ENCODE data around the gene DERA. TPM values are rescaled to one million over a fixed set of nuclear protein-coding genes. Genes with fewer than 3 reads are reported as not detected.

Gene DERA
- total and polyA plus RNA-seq, 11 donors, result 19.0 to 44.3 (median 23.8) TPM

- DNase-seq, result no peak
- no peak overlapping the region for H3K4me3 ChIP-seq
- peaks cover 0 to 20% (median 0%) of the 10 kb centered on the region in 12 donors for H3K9me3 ChIP-seq
- TF ChIP-seq, protein P1, sequence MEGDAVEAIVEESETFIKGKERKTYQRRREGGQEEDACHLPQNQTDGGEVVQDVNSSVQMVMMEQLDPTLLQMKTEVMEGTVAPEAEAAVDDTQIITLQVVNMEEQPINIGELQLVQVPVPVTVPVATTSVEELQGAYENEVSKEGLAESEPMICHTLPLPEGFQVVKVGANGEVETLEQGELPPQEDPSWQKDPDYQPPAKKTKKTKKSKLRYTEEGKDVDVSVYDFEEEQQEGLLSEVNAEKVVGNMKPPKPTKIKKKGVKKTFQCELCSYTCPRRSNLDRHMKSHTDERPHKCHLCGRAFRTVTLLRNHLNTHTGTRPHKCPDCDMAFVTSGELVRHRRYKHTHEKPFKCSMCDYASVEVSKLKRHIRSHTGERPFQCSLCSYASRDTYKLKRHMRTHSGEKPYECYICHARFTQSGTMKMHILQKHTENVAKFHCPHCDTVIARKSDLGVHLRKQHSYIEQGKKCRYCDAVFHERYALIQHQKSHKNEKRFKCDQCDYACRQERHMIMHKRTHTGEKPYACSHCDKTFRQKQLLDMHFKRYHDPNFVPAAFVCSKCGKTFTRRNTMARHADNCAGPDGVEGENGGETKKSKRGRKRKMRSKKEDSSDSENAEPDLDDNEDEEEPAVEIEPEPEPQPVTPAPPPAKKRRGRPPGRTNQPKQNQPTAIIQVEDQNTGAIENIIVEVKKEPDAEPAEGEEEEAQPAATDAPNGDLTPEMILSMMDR (IDR thresholded peaks at IDR 0.05), result no peak
- no peak for TF ChIP-seq POLR2A (IDR thresholded peaks at IDR 0.05)
- H3K4me1 ChIP-seq, result peaks cover 0 to 14% (median 7%) of the 10 kb centered on the region in 12 donors
- H3K27ac ChIP-seq, result no peak overlapping the region
- no peak for ATAC-seq
- H3K27me3 ChIP-seq, result no peaks in the 10 kb centered on the region
- H3K36me3 ChIP-seq, result peaks cover 0 to 9% (median 0%) of the 10 kb centered on the region in 9 donors
- whole genome bisulfite sequencing, 4 donors, result 91 to 99% (median 96%) methylated on average over 3 of the region's 3 CpGs
- intact Hi-C loops (cut with DNase I), result no loop called here
Measured at GRCh38 chr12:16016748-16017147, 105.6 kb downstream of the DERA start.

DNA sequence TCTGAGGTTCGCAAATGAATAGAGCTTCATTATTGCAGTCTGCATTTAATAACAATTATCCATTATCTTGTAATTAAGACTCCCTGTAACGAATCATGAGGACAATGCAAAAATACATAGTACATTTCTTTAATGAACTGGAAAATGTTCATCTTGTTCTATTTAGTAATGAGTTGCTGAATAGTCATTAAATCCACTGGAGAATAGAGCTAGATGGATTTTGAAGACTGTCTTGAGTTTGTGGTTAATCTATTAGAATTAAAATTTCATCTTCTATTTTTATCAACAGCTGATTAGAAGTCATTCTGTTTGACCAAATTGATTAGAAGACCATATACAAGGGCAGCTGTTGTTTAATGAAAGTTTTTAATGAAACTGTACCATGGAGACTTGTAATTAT, 107.2 kb downstream of the DERA start:
- H3K4me3 ChIP-seq, result no peak overlapping the region
- H3K9me3 ChIP-seq, result peaks cover 0 to 24% (median 0%) of the 10 kb centered on the region in 12 donors
- intact Hi-C loops (cut with DNase I), result no loop called here
- no peak overlapping the region for H3K27ac ChIP-seq
- no peak for DNase-seq
- H3K27me3 ChIP-seq, result no peaks in the 10 kb centered on the region
- WGBS, 4 donors, result 95 to 98% (median 97%) methylated on average over 2 of the region's 2 CpGs
- no peaks in the 10 kb centered on the region for H3K4me1 ChIP-seq
- H3K36me3 ChIP-seq, result peaks cover 0 to 9% (median 0%) of the 10 kb centered on the region in 9 donors
- TF ChIP-seq, protein P1 (IDR thresholded peaks at IDR 0.05), result no peak
- no peak for TF ChIP-seq POLR2A (IDR thresholded peaks at IDR 0.05)
- ATAC-seq, result no peak

DNA sequence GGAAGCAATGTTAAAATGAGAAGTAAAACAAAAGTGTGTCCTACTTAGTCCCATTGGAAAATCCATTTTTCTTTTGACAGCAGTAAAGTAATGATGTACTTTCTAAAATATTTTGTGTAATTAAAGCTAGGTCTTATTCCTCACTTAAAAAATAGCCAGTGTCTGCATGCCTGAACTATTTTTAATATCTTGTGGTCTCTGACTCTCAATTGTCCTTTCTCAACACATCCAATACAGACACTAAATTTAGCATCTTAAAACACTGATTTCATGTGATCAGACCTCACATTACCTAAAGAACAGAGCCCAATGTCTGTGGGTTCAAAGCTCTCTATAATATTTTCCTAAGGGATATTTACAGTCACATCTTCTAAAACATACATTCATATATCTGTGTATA, 108.0 kb downstream of the DERA start:
- no peak overlapping the region for H3K4me3 ChIP-seq
- no peaks in the 10 kb centered on the region for H3K27me3 ChIP-seq
- no peak for ATAC-seq
- no peaks in the 10 kb centered on the region for H3K4me1 ChIP-seq
- TF ChIP-seq, protein P1 (IDR thresholded peaks at IDR 0.05), result no peak
- TF ChIP-seq POLR2A (IDR thresholded peaks at IDR 0.05), result no peak
- no peak for DNase-seq
- intact Hi-C loops (cut with DNase I), result no loop called here
- H3K27ac ChIP-seq, result no peak overlapping the region
- peaks cover 0 to 7% (median 0%) of the 10 kb centered on the region in 9 donors for H3K36me3 ChIP-seq
- H3K9me3 ChIP-seq, result peaks cover 0 to 20% (median 0%) of the 10 kb centered on the region in 12 donors

GRCh38 chr12:16020031-16020430, 108.9 kb downstream of the DERA start:
- Histone ChIP-seq H3K4me3 (no peak overlapping the region), H3K9me3 (peaks cover 0 to 14% (median 0%) of the 10 kb centered on the region in 12 donors), H3K4me1 (no peaks in the 10 kb centered on the region), H3K27ac (no peak overlapping the region), H3K27me3 (no peaks in the 10 kb centered on the region), H3K36me3 (peaks cover 0 to 3% (median 0%) of the 10 kb centered on the region in 9 donors)
- intact Hi-C loops (cut with DNase I), result no loop called here
- ATAC-seq, result no peak
- WGBS, 4 donors, result 94 to 100% (median 95%) methylated on average over 2 of the region's 2 CpGs
- no peak for DNase-seq
- TF ChIP-seq, protein P1 (IDR thresholded peaks at IDR 0.05), result no peak
- TF ChIP-seq POLR2A (IDR thresholded peaks at IDR 0.05), result no peak
